KMS-11 (cell line): ENCODE measurements around the gene G0S2.

Experiments used
- H2AFZ ChIP-seq: fragments of 200-600 bp; sonication (generic); 2 replicates; pipeline ENCODE4 v1.6.1; 2016; ENCODE audit warnings: antibody characterized with exemption, mixed run types, low read depth
- H3K27ac ChIP-seq: fragments of 200-600 bp; sonication (generic); 2 replicates; pipeline ENCODE4 v1.6.1; 2016; ENCODE audit warnings: mild to moderate bottlenecking, mixed run types
- H3K27me3 ChIP-seq: fragments of 200-600 bp; sonication (generic); 2 replicates; pipeline ENCODE4 v1.6.1; 2017; ENCODE audit warnings: mild to moderate bottlenecking, low read depth, mixed run types, moderate library complexity; ENCODE audit not compliant: insufficient read depth
- H3K36me3 ChIP-seq: fragments of 200-600 bp; sonication (generic); 2 replicates; pipeline ENCODE4 v1.6.1; 2017; ENCODE audit warnings: mild to moderate bottlenecking, mixed run types; ENCODE audit not compliant: insufficient read depth
- H3K4me1 ChIP-seq: fragments of 200-600 bp; sonication (generic); 2 replicates; pipeline ENCODE4 v1.6.1; 2016; ENCODE audit warnings: mild to moderate bottlenecking, low read depth, mixed run types; ENCODE audit not compliant: poor library complexity, severe bottlenecking
- H3K4me2 ChIP-seq: fragments of 200-600 bp; sonication (generic); 2 replicates; pipeline ENCODE4 v1.7.0; 2016; ENCODE audit warnings: mild to moderate bottlenecking, mixed run types
- H3K4me3 ChIP-seq: fragments of 200-600 bp; sonication (generic); IDR thresholded peaks from 2 replicates; pipeline ENCODE4 v1.6.1; 2017; ENCODE audit warnings: low read depth, low read length, mixed read lengths; ENCODE audit not compliant: insufficient read depth
- H3K79me2 ChIP-seq: fragments of 200-600 bp; sonication (generic); 2 replicates; pipeline ENCODE4 v1.6.1; 2016; ENCODE audit warnings: low read depth, mixed run types; ENCODE audit not compliant: insufficient read depth
- H3K9ac ChIP-seq: fragments of 200-600 bp; sonication (generic); 2 replicates; pipeline ENCODE4 v1.6.1; 2016; ENCODE audit warnings: mild to moderate bottlenecking, mixed run types
- H4K20me1 ChIP-seq: fragments of 200-600 bp; sonication (generic); 2 replicates; pipeline ENCODE4 v1.6.1; 2016; ENCODE audit warnings: mild to moderate bottlenecking, mixed run types; ENCODE audit not compliant: insufficient read depth
- TF ChIP-seq, protein P1 (sequence below): fragments of 200-600 bp; sonication (generic); conservative IDR thresholded peaks from 2 replicates; pipeline ENCODE4 v1.6.1; 2017; ENCODE audit warnings: low read depth, mild to moderate bottlenecking, antibody characterized with exemption, low read length, moderate library complexity, mixed read lengths

Gene G0S2

GRCh38 chr1:209661071-209661470 is 14.1 kb upstream of the G0S2 start:
- H3K79me2 ChIP-seq = no peaks in the 10 kb centered on the region
- H3K27me3 ChIP-seq = no peaks in the 10 kb centered on the region
- TF ChIP-seq, protein P1, sequence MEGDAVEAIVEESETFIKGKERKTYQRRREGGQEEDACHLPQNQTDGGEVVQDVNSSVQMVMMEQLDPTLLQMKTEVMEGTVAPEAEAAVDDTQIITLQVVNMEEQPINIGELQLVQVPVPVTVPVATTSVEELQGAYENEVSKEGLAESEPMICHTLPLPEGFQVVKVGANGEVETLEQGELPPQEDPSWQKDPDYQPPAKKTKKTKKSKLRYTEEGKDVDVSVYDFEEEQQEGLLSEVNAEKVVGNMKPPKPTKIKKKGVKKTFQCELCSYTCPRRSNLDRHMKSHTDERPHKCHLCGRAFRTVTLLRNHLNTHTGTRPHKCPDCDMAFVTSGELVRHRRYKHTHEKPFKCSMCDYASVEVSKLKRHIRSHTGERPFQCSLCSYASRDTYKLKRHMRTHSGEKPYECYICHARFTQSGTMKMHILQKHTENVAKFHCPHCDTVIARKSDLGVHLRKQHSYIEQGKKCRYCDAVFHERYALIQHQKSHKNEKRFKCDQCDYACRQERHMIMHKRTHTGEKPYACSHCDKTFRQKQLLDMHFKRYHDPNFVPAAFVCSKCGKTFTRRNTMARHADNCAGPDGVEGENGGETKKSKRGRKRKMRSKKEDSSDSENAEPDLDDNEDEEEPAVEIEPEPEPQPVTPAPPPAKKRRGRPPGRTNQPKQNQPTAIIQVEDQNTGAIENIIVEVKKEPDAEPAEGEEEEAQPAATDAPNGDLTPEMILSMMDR = no peak
- no peak overlapping the region for H3K4me3 ChIP-seq
- no peaks in the 10 kb centered on the region for H3K36me3 ChIP-seq
- H4K20me1 ChIP-seq = no peaks in the 10 kb centered on the region
- no peak overlapping the region for H3K27ac ChIP-seq
- no peak overlapping the region for H3K9ac ChIP-seq
- H3K4me2 ChIP-seq = no peak overlapping the region
- no peaks in the 10 kb centered on the region for H3K4me1 ChIP-seq
- no peak overlapping the region for H2AFZ ChIP-seq

DNA sequence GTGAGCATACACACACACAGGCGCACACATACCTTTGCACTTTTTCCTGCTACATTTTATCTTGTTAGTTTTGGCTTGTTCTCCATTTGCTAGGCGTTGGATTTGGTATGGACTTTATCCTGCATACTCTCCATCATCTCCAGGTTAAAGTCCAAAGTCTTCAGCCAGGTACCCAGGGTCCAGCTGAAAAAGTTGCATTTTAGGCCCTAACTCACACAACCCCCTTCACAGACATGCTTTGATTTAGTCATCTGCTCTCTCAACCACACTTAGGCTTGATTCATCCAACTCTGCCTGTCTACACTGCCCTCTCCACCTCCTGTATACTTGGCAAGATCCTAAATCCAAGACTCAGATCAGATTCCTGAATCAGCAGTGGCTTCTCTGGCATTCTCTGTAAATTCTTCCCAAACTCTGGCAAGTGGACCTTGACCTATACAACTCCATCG is 12.3 kb upstream of the G0S2 start:
- H3K27ac ChIP-seq = no peak overlapping the region
- H3K9ac ChIP-seq = no peak overlapping the region
- no peaks in the 10 kb centered on the region for H3K79me2 ChIP-seq
- no peaks in the 10 kb centered on the region for H3K4me1 ChIP-seq
- TF ChIP-seq, protein P1 = no peak
- no peak overlapping the region for H3K4me2 ChIP-seq
- no peaks in the 10 kb centered on the region for H3K36me3 ChIP-seq
- H3K27me3 ChIP-seq = no peaks in the 10 kb centered on the region
- no peak overlapping the region for H2AFZ ChIP-seq
- H3K4me3 ChIP-seq = no peak overlapping the region
- no peaks in the 10 kb centered on the region for H4K20me1 ChIP-seq

GRCh38 chr1:209667103-209667502 is 8.1 kb upstream of the G0S2 start:
- H3K4me1 ChIP-seq = no peaks in the 10 kb centered on the region
- no peaks in the 10 kb centered on the region for H3K27me3 ChIP-seq
- no peak overlapping the region for H3K4me2 ChIP-seq
- TF ChIP-seq, protein P1 = no peak
- H3K79me2 ChIP-seq = no peaks in the 10 kb centered on the region
- no peaks in the 10 kb centered on the region for H3K36me3 ChIP-seq
- H3K27ac ChIP-seq = no peak overlapping the region
- no peak overlapping the region for H3K9ac ChIP-seq
- no peak overlapping the region for H2AFZ ChIP-seq
- H4K20me1 ChIP-seq = no peaks in the 10 kb centered on the region
- H3K4me3 ChIP-seq = no peak overlapping the region

- H3K4me3 ChIP-seq = no peak overlapping the region
- no peaks in the 10 kb centered on the region for H4K20me1 ChIP-seq
- no peak overlapping the region for H3K9ac ChIP-seq
- no peaks in the 10 kb centered on the region for H3K4me1 ChIP-seq
- H3K79me2 ChIP-seq = no peaks in the 10 kb centered on the region
- H3K27me3 ChIP-seq = no peaks in the 10 kb centered on the region
- TF ChIP-seq, protein P1 = no peak
- H3K4me2 ChIP-seq = no peak overlapping the region
- no peaks in the 10 kb centered on the region for H3K36me3 ChIP-seq
- no peak overlapping the region for H3K27ac ChIP-seq
- no peak overlapping the region for H2AFZ ChIP-seq
These were observed 7.5 kb upstream of the G0S2 start for GRCh38 chr1:209667708-209668107.
